Measurements from ENCODE around the gene BEAN1.

GRCh38 chr16:66451548-66451947 lies 24.5 kb downstream of the BEAN1 start:
- TF ChIP-seq, protein P1, sequence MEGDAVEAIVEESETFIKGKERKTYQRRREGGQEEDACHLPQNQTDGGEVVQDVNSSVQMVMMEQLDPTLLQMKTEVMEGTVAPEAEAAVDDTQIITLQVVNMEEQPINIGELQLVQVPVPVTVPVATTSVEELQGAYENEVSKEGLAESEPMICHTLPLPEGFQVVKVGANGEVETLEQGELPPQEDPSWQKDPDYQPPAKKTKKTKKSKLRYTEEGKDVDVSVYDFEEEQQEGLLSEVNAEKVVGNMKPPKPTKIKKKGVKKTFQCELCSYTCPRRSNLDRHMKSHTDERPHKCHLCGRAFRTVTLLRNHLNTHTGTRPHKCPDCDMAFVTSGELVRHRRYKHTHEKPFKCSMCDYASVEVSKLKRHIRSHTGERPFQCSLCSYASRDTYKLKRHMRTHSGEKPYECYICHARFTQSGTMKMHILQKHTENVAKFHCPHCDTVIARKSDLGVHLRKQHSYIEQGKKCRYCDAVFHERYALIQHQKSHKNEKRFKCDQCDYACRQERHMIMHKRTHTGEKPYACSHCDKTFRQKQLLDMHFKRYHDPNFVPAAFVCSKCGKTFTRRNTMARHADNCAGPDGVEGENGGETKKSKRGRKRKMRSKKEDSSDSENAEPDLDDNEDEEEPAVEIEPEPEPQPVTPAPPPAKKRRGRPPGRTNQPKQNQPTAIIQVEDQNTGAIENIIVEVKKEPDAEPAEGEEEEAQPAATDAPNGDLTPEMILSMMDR (IDR thresholded peaks at IDR 0.05; ENCODE audit: insufficient read depth, low read depth, low read length) = no peak
- no peak for TF ChIP-seq EZH2 (IDR thresholded peaks at IDR 0.05; ENCODE audit: insufficient read depth, low read length)

All from astrocyte (in vitro differentiated cells and primary cell).